Stimulated activated CD4-positive, alpha-beta T cell treated with anti-CD3 and anti-CD28 coated beads, Interleukin-1b, Interleukin-23, amount 100 ng/mL, for 48 hours (primary cell): ENCODE measurements around the gene ZNF469.
"Not testable (repeated sequence)": the region's sequence is repeated elsewhere in the genome, so short reads cannot be mapped to it uniquely, and the experiment has no call there.

Experiments used
- DNase-seq: peaks from one replicate; pipeline ENCODE4 v3.0.0-alpha.2; 2020

Gene ZNF469

GRCh38 chr16:88393571-88393970 is 10.8 kb downstream of the ZNF469 start:
- no peak for DNase-seq

GRCh38 chr16:88394426-88394825 is 11.7 kb downstream of the ZNF469 start:
- DNase-seq: no peak

- DNase-seq: no peak
Observed at GRCh38 chr16:88395669-88396584, 13.2 kb downstream of the ZNF469 start.

- DNase-seq: no peak
Observed at GRCh38 chr16:88398170-88398873, 15.6 kb downstream of the ZNF469 start.

GRCh38 chr16:88398874-88399178 is 16.1 kb downstream of the ZNF469 start:
- no peak for DNase-seq

GRCh38 chr16:88400186-88400585 is 17.4 kb downstream of the ZNF469 start:
- DNase-seq: no peak

GRCh38 chr16:88401604-88402246 is 19.0 kb downstream of the ZNF469 start:
- no peak for DNase-seq

- no peak for DNase-seq
Observed at GRCh38 chr16:88402551-88403240, 19.9 kb downstream of the ZNF469 start.

GRCh38 chr16:88403794-88404581 is 21.2 kb downstream of the ZNF469 start:
- no peak for DNase-seq

GRCh38 chr16:88404769-88405168 is 22.0 kb downstream of the ZNF469 start:
- DNase-seq: no peak

- no peak for DNase-seq
Observed at GRCh38 chr16:88405216-88406060, 22.7 kb downstream of the ZNF469 start.

GRCh38 chr16:88406096-88407041 is 23.6 kb downstream of the ZNF469 start:
- no peak for DNase-seq

GRCh38 chr16:88407042-88407420 is 24.3 kb downstream of the ZNF469 start:
- DNase-seq: no peak

GRCh38 chr16:88407807-88408206 is 25.0 kb downstream of the ZNF469 start:
- DNase-seq: no peak

- DNase-seq: no peak
Observed at GRCh38 chr16:88408561-88409142, 25.9 kb downstream of the ZNF469 start.

- no peak for DNase-seq
Observed at GRCh38 chr16:88409296-88410065, 26.7 kb downstream of the ZNF469 start.

- not testable (repeated sequence) for DNase-seq
Observed at GRCh38 chr16:88410297-88410968, 27.7 kb downstream of the ZNF469 start.

GRCh38 chr16:88411951-88412576 is 29.3 kb downstream of the ZNF469 start:
- no peak for DNase-seq
